PFSK-1 (cell line): ENCODE data around the gene OR10A4.

Experiments used
- POLR2AphosphoS5 ChIP-seq: IDR thresholded peaks from 2 replicates; pipeline ENCODE4 v1.6.1; 2012; ENCODE audit warnings: low read depth, mild to moderate bottlenecking, control low read depth, low read length, moderate library complexity
- TAF1 ChIP-seq: IDR thresholded peaks from 2 replicates; pipeline ENCODE4 v1.6.1; 2012; ENCODE audit warnings: low read length, control low read depth, borderline replicate concordance; ENCODE audit not compliant: insufficient read depth

GRCh38 chr11:6864438-6864837, 12.0 kb upstream of the OR10A4 start:
- no peak for TF ChIP-seq POLR2AphosphoS5
- TF ChIP-seq TAF1 = no peak
